BLaER1 (cell line): ENCODE data around the gene SLC34A3.
A peak's percentile ranks its signal among the peaks of the same experiment; 100 is the strongest.

Source experiments
- H3K27ac ChIP-seq: shearing (Covaris generic); formaldehyde crosslinking; 2 replicates; pipeline ENCODE4 v1.8.1; 2022
- H3K27me3 ChIP-seq: shearing (Covaris generic); formaldehyde crosslinking; 2 replicates; pipeline ENCODE4 v1.8.1; 2022
- H3K36me3 ChIP-seq: shearing (Covaris generic); formaldehyde crosslinking; 2 replicates; pipeline ENCODE4 v1.8.1; 2022
- H3K4me1 ChIP-seq: shearing (Covaris generic); formaldehyde crosslinking; 2 replicates; pipeline ENCODE4 v1.8.1; 2022
- H3K4me2 ChIP-seq: shearing (Covaris generic); formaldehyde crosslinking; 2 replicates; pipeline ENCODE4 v1.8.1; 2022
- H3K4me3 ChIP-seq: shearing (Covaris generic); formaldehyde crosslinking; 2 replicates; pipeline ENCODE4 v1.8.1; 2022
- H3K9ac ChIP-seq: shearing (Covaris generic); formaldehyde crosslinking; 2 replicates; pipeline ENCODE4 v1.8.1; 2022
- H3K9me3 ChIP-seq: shearing (Covaris generic); formaldehyde crosslinking; 2 replicates; pipeline ENCODE4 v1.8.1; 2022
- H4K20me1 ChIP-seq: shearing (Covaris generic); formaldehyde crosslinking; 2 replicates; pipeline ENCODE4 v1.8.1; 2022
- Cebpa-rat ChIP-seq: shearing (Covaris generic); IDR thresholded peaks from 2 replicates; pipeline ENCODE4 v1.8.1; 2022

Gene SLC34A3

DNA sequence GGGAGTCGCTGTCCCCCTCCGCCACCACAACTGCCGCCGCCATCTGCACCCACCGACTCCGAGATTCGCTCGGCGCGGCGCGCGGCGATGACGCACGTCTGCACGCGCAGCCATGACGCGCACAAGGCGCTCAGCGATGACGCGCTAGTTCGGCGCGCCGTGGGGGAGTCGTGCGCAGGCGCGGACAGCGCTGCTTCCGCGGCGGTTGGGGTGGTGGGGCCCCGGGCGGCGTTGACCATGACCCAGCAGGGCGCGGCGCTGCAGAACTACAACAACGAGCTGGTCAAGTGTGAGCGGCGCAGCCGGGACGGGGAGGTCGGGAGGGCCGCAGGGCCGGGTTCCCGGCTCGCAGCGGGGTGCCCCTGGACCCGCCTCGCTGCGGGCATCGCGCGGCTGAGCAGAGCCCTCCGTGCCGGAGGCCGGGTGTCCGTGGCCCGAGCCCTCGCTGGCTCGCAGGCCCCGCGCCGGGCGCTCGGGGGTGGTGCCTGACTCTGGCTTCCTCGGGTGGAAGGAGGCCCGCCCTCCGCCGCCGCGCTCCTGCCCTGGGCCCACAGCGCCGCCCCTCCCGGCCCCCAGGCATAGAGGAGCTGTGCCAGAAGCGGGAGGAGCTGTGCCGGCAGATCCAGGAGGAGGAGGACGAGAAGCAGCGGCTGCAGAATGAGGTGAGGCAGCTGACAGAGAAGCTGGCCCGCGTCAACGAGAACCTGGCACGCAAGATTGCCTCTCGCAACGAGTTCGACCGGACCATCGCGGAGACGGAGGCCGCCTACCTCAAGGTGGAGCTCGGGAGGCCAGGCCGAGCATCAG, 42.0 kb upstream of the SLC34A3 start, which contains the start of the genes ANAPC2 and SSNA1:
Gene ANAPC2 (minus strand): TSS at position 71 of the 807 bp plus-strand sequence. CDS start 28 bp downstream, at position 43.
Gene SSNA1 (plus strand): TSS at position 187 of the 807 bp plus-strand sequence. CDS start 51 bp downstream, at position 238.
- Histone ChIP-seq H3K9me3 (no peaks in the 10 kb centered on the region), H4K20me1 (peaks cover 86% of the 10 kb centered on the region), H3K27ac (peak within 1 kb of the TSS; percentile 91), H3K4me3 (peak within 1 kb of the TSS; percentile 87), H3K27me3 (no peaks in the 10 kb centered on the region), H3K4me1 (peaks cover 67% of the 10 kb centered on the region), H3K9ac (peak within 1 kb of the TSS; percentile 85), H3K36me3 (peaks cover 77% of the 10 kb centered on the region), H3K4me2 (peak within 1 kb of the TSS; percentile 100)
- no peak for TF ChIP-seq Cebpa-rat

DNA sequence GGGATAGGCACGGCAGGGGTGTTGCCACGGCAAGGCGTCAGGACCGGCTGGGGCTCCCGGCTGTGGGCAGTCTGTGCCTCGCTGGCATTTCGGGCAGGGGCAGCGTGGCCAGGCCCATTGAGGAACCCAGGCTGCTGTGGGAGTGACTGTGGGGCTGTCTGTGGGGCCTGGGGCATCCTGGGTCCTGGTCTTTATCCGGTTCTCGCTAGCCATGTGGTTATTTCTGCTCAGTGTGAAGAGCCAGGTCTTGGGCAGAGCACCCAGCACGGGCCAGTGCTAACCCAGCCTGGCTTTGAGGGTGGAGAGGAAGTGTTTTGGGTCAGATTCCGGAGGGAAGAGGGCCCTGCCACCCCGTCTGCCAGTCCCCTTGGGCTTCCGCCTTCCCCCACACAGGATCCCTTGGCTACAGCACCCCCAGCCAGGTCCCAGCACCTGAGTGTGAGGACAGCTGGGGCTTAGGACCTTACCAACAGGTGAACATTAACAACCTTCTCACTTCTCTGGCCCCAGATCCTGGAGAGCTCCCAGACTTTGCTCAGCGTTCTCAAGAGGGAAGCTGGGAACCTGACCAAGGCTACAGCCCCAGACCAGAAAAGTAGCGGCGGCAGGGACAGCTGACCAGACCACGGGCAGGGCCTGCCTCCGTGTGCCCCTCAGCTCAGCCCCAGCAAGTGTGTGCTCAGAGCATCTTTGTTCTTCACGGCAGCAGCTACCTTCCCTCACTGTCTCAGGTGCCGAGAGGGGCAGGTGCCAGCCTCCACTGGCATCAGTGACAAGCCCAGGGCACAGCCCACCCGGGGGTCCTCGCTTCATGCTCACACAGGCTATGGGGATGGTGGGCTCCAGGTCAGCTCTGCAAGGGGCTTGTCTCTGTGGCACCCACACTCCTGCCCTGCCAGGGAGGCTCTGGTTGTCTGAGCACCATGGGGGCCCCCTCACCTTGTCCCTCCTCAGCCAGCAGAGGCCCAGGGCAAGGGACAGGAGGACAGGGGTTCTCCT, 41.1 kb upstream of the SLC34A3 start:
- Histone ChIP-seq H3K4me3 (peak overlapping the region; percentile 87), H3K9me3 (no peaks in the 10 kb centered on the region), H3K27ac (peak overlapping the region; percentile 91), H3K27me3 (no peaks in the 10 kb centered on the region), H3K4me2 (peak overlapping the region; percentile 100), H3K36me3 (peaks cover 68% of the 10 kb centered on the region), H3K9ac (peak overlapping the region; percentile 85), H4K20me1 (peaks cover 89% of the 10 kb centered on the region), H3K4me1 (peaks cover 76% of the 10 kb centered on the region)
- TF ChIP-seq Cebpa-rat: no peak

DNA sequence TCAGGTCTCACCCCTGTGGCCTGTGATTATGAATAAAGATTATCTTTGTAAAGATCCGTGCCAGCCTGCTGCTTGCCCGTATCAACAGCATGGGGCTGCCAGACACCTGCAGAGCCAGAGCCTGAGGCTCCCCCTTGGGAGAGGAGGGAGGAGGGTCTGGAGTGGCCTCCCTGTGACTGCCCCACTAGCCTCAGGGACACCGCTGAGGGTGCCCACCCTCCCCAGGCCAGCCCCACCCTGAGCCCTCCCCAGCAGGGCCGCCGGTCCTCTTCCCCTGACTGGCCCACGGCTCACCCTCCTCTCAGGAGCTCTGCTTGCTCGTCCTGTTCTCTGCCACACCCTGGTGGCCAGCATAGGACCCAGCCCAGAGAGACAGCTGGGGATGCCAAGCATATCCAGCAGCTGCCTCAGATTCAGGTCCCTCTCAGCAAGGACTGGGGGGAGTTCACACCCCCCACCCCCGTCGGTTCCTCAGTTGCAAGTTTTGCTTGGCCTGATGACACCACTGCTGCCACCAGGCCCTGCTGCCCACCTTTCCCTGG, 40.3 kb upstream of the SLC34A3 start:
- TF ChIP-seq Cebpa-rat: no peak
- H3K4me2 ChIP-seq: peak overlapping the region; percentile 100
- H3K36me3 ChIP-seq: peaks cover 63% of the 10 kb centered on the region
- no peaks in the 10 kb centered on the region for H3K9me3 ChIP-seq
- H3K4me1 ChIP-seq: peaks cover 78% of the 10 kb centered on the region
- H4K20me1 ChIP-seq: peaks cover 89% of the 10 kb centered on the region
- no peaks in the 10 kb centered on the region for H3K27me3 ChIP-seq
- peak overlapping the region; percentile 87 for H3K4me3 ChIP-seq
- peak overlapping the region; percentile 91 for H3K27ac ChIP-seq
- peak overlapping the region; percentile 85 for H3K9ac ChIP-seq

DNA sequence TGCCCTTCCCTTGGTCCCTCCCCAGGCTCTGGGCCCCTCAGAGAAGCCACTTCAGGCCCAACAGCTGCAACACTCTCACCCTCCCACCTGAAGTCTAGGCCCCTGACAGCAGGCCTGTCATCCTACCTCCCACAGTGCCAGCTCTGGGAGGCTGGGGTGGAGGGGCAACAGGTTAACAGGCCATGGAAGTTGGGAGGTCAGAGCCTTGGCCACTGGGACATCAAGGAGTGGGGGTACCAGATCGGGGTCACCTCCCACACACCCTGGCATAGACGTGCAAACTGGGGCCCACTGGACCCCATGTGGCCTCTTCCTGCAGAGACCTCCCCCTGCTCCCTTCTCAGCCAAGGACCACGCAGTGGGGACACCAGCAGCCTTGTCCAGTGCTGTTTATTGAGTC, 39.5 kb upstream of the SLC34A3 start:
- peaks cover 55% of the 10 kb centered on the region for H3K36me3 ChIP-seq
- H3K27me3 ChIP-seq: no peaks in the 10 kb centered on the region
- TF ChIP-seq Cebpa-rat: no peak
- peak overlapping the region; percentile 43; the same call in 1 of the 2 replicates for H3K4me3 ChIP-seq
- H3K9ac ChIP-seq: peak overlapping the region; percentile 85
- peaks cover 72% of the 10 kb centered on the region for H3K4me1 ChIP-seq
- H3K4me2 ChIP-seq: peak overlapping the region; percentile 100
- no peaks in the 10 kb centered on the region for H3K9me3 ChIP-seq
- peaks cover 89% of the 10 kb centered on the region for H4K20me1 ChIP-seq
- peak overlapping the region; percentile 91 for H3K27ac ChIP-seq

DNA sequence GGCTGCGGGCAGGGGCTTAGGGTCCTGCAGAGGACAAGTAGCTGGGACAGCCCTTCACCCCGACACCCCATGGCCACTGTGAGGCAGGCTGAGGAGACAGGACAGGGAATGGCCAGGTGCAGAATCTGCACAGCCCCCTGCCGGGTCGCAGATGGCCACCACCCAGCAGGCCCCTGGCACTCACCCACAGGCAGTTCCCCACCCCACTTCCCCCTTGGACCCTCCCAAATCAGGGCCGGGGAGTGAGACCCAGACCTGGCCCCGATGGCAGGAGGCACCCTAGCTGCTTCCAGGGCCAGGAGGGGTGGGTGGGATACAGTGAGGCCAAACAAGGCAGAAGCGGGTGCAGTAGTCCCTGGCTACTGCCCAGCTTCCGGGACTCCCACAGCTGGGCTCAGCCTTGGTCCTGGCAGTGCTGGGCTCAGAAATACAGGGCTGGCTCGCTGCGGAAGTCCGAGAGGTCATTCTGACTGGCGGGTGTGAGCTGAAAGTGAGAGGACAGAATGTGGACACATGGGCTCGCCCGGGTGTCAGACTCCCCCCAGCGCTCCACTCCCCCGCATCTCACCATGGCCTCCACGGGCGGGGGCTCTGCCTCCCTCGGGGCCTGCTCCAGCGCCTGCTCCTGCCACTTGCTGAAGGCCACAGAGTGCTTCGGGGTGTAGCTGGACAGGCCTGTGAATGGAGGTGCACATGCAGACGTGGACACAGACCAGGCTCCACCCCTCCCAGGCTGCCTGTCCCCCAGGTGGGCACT, 38.8 kb upstream of the SLC34A3 start:
- Histone ChIP-seq H3K9me3 (no peaks in the 10 kb centered on the region), H3K27me3 (no peaks in the 10 kb centered on the region), H3K4me1 (peaks cover 66% of the 10 kb centered on the region), H3K27ac (peak overlapping the region; percentile 91), H3K4me3 (no peak overlapping the region), H3K4me2 (peak overlapping the region; percentile 100), H4K20me1 (peaks cover 89% of the 10 kb centered on the region), H3K36me3 (peaks cover 49% of the 10 kb centered on the region), H3K9ac (peak overlapping the region; percentile 85)
- no peak for TF ChIP-seq Cebpa-rat

DNA sequence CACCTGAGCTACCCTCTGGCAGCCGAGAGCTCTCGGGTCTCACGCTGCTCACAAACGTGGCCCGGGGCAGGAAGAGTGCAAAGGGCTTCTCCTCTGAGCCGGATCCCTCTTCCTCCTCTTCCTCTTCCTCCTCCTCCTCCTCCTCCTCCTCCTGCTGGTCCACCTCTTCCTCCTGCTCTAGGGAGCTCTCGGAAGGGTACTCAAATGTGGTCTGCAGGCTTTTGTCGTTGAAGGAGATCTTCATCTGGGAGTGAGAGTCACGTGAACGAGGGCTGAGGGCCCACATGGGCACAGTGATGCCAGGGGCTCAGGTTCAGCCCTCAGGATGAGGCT, 38.3 kb upstream of the SLC34A3 start:
- Histone ChIP-seq H3K4me3 (no peak overlapping the region), H3K27ac (peak overlapping the region; percentile 51; the same call in 1 of the 2 replicates), H3K9me3 (no peaks in the 10 kb centered on the region), H4K20me1 (peaks cover 89% of the 10 kb centered on the region), H3K4me1 (peaks cover 65% of the 10 kb centered on the region), H3K9ac (peak overlapping the region; percentile 85; the same call in 1 of the 2 replicates), H3K36me3 (peaks cover 44% of the 10 kb centered on the region), H3K27me3 (no peaks in the 10 kb centered on the region), H3K4me2 (peak overlapping the region; percentile 100; the same call in 1 of the 2 replicates)
- TF ChIP-seq Cebpa-rat: no peak

DNA sequence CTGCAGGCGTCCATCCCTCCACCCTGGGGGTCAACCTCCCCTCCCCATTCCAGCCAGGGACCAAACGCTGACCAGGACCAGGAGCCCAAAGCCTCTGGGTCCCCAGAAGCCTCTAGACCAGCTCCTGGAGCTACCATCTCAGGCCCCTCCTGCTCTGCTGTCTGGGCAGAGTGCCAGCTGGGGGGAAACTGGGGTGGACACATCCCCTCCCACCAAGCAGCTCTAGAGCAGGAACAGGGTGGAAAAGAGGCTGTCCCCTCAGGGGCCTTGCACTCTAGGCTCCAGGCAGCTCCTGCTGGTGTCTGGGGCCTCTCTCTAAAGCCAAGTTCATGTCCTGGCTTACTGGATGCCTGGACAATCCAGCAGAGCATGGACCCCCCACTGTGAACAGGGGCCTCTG, 37.8 kb upstream of the SLC34A3 start:
- peak overlapping the region; percentile 51 for H3K27ac ChIP-seq
- H4K20me1 ChIP-seq: peaks cover 89% of the 10 kb centered on the region
- peaks cover 42% of the 10 kb centered on the region for H3K36me3 ChIP-seq
- H3K9ac ChIP-seq: peak overlapping the region; percentile 48; the same call in 1 of the 2 replicates
- peaks cover 65% of the 10 kb centered on the region for H3K4me1 ChIP-seq
- TF ChIP-seq Cebpa-rat: no peak
- H3K4me3 ChIP-seq: no peak overlapping the region
- H3K4me2 ChIP-seq: 0 out of 2 replicates have a peak overlapping the region, but pooled peaks have one; percentile 100
- no peaks in the 10 kb centered on the region for H3K27me3 ChIP-seq
- no peaks in the 10 kb centered on the region for H3K9me3 ChIP-seq

DNA sequence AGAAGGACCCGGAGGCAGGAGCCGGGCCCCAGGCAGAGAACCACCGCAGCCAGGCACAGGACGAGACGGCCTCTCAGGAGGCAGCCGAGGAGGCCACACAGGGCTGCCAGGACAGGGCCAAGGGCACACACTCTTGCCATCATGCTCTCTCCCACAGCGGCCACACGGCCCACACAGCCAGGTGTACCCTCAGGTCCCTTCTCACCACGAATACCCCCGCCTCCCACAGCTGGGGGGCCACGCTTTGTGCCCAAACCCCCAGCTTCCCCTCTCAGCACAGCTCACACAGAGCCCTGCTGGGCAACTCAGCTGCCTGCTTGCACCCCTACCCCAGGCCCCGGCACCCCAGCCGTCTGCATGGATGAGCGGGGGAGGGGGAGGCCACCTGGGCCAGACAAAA, 36.9 kb upstream of the SLC34A3 start:
- TF ChIP-seq Cebpa-rat: no peak
- Histone ChIP-seq H3K36me3 (peaks cover 42% of the 10 kb centered on the region), H3K27me3 (no peaks in the 10 kb centered on the region), H3K27ac (no peak overlapping the region), H3K9ac (peak overlapping the region; percentile 48), H3K9me3 (no peaks in the 10 kb centered on the region), H3K4me2 (0 out of 2 replicates have a peak overlapping the region, but pooled peaks have one; percentile 5), H3K4me3 (no peak overlapping the region), H3K4me1 (peaks cover 74% of the 10 kb centered on the region), H4K20me1 (peaks cover 94% of the 10 kb centered on the region)
